Calu3 (cell line): ENCODE results near the gene NYAP2. TPM values are rescaled to one million over a fixed set of nuclear protein-coding genes. Genes with fewer than 3 reads are reported as not detected.

Experiments
- BruUV-seq: library from RNA; stranded (reverse); fragments of 400-500 nt; replicated peaks from 2 replicates; lab custom pipeline; 2021; lab: Mats Ljungman, UMichigan
- CTCF ChIA-PET: fragments of 300-600 bp; sonication (Branson Sonifier 250); formaldehyde crosslinking; loops from one replicate; lab custom pipeline; 2022; ENCODE audit warnings: antibody characterized with exemption; lab: Charles Lee
- DNase-seq: peaks from one replicate; pipeline ENCODE4 v3.0.0; 2022
- H3K27ac Mint-ChIP-seq: one replicate; pipeline ENCODE4 v1.8.0; 2022; ENCODE audit warnings: mixed read lengths; ENCODE audit not compliant: unreplicated experiment
- H3K27me3 Mint-ChIP-seq: one replicate; pipeline ENCODE4 v1.8.0; 2022; ENCODE audit warnings: mixed read lengths; ENCODE audit not compliant: unreplicated experiment
- H3K36me3 Mint-ChIP-seq: one replicate; pipeline ENCODE4 v1.8.0; 2022; ENCODE audit warnings: mild to moderate bottlenecking, moderate library complexity, mixed read lengths; ENCODE audit not compliant: insufficient read depth, unreplicated experiment
- H3K4me1 Mint-ChIP-seq: one replicate; pipeline ENCODE4 v1.8.0; 2022; ENCODE audit warnings: mild to moderate bottlenecking, low read depth, mixed read lengths; ENCODE audit not compliant: unreplicated experiment
- H3K4me3 Mint-ChIP-seq: one replicate; pipeline ENCODE4 v1.8.0; 2022; ENCODE audit warnings: mild to moderate bottlenecking, low read depth, moderate library complexity, mixed read lengths; ENCODE audit not compliant: unreplicated experiment
- H3K9me3 Mint-ChIP-seq: one replicate; pipeline ENCODE4 v1.8.0; 2022; ENCODE audit warnings: low read depth, mixed read lengths; ENCODE audit not compliant: unreplicated experiment
- intact Hi-C: fragments of 100-400 bp; cut with micrococcal nuclease; formaldehyde crosslinking; loops from one replicate; pipeline ENCODE4 v1.10.0; 2022; ENCODE audit not compliant: unreplicated experiment
- total RNA-seq: library from RNA; stranded (reverse); gene quantifications from 2 replicates; pipeline ENCODE4 v1.2.3, GENCODE V29; 2022
- TF ChIP-seq, protein P1 (sequence below): fragments of 200-600 bp; IDR thresholded peaks from one replicate; pipeline ENCODE4 v1.8.0; 2022; ENCODE audit warnings: antibody characterized with exemption; ENCODE audit not compliant: unreplicated experiment

NYAP2 gene
- total RNA-seq, 1 experiment from 2014 or later, result 0.07 TPM

DNA sequence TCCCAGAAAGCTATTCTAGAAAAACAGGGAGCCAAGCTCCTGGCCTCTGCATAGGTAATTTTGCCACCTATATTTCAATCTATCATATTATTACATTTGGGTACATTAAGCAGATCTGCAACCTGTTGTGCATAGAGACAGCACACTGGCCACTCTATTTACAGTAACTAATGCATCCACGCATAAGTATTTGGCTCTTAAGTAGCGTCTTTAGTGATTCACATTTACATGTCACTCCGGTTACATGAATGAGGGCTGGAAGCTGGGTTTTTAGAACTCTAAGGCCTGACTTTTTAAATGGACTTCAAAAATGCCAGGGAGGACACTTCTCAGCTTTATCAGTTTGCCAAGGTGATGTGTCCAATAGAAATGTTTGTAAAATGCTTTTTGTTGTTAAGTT is 97.7 kb downstream of the NYAP2 start:
- Mint-ChIP-seq H3K36me3 (no peaks in the 10 kb centered on the region), H3K9me3 (no peaks in the 10 kb centered on the region), H3K27ac (no peak overlapping the region), H3K4me3 (no peak overlapping the region), H3K4me1 (no peaks in the 10 kb centered on the region), H3K27me3 (no peaks in the 10 kb centered on the region)
- CTCF ChIA-PET, result no interaction called here
- no TSS peak for BruUV-seq
- intact Hi-C loops, result no loop called here
- DNase-seq, result no peak
- TF ChIP-seq, protein P1, sequence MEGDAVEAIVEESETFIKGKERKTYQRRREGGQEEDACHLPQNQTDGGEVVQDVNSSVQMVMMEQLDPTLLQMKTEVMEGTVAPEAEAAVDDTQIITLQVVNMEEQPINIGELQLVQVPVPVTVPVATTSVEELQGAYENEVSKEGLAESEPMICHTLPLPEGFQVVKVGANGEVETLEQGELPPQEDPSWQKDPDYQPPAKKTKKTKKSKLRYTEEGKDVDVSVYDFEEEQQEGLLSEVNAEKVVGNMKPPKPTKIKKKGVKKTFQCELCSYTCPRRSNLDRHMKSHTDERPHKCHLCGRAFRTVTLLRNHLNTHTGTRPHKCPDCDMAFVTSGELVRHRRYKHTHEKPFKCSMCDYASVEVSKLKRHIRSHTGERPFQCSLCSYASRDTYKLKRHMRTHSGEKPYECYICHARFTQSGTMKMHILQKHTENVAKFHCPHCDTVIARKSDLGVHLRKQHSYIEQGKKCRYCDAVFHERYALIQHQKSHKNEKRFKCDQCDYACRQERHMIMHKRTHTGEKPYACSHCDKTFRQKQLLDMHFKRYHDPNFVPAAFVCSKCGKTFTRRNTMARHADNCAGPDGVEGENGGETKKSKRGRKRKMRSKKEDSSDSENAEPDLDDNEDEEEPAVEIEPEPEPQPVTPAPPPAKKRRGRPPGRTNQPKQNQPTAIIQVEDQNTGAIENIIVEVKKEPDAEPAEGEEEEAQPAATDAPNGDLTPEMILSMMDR, result no peak

- TF ChIP-seq, protein P1, result no peak
- no peak overlapping the region for H3K27ac Mint-ChIP-seq
- H3K4me1 Mint-ChIP-seq, result no peaks in the 10 kb centered on the region
- no peaks in the 10 kb centered on the region for H3K36me3 Mint-ChIP-seq
- no TSS peak for BruUV-seq
- H3K9me3 Mint-ChIP-seq, result no peaks in the 10 kb centered on the region
- no peak for DNase-seq
- H3K27me3 Mint-ChIP-seq, result no peaks in the 10 kb centered on the region
- CTCF ChIA-PET, result no interaction called here
- H3K4me3 Mint-ChIP-seq, result no peak overlapping the region
- intact Hi-C loops, result no loop called here
These were observed 101.5 kb downstream of the NYAP2 start for GRCh38 chr2:225501022-225501421.

DNA sequence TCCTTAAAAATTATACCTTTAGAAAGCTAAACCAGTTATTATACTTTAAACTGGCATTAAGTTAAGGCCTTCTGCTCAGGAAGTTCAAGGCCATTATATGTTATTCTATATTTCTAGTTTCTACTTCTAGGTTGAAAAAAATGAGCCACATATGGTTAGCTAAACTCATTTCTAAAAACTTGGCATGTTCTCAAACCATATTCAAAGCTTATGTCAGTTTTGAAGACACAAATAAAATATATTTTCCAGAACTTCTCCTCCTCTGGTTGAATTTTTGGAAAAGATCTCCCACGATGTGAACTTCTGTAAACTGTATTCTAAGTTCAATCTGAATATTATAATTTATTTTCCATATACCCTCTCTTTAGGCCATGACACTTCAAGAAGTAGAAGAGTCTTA is 103.5 kb downstream of the NYAP2 start:
- Mint-ChIP-seq H3K27ac (no peak overlapping the region), H3K9me3 (no peaks in the 10 kb centered on the region), H3K36me3 (no peaks in the 10 kb centered on the region), H3K4me3 (no peak overlapping the region), H3K27me3 (no peaks in the 10 kb centered on the region), H3K4me1 (no peaks in the 10 kb centered on the region)
- intact Hi-C loops, result no loop called here
- BruUV-seq, result no TSS peak
- CTCF ChIA-PET, result no interaction called here
- DNase-seq, result no peak
- TF ChIP-seq, protein P1, result no peak

- Mint-ChIP-seq H3K36me3 (no peaks in the 10 kb centered on the region), H3K27ac (no peak overlapping the region), H3K4me1 (peaks cover 17% of the 10 kb centered on the region), H3K4me3 (no peak overlapping the region), H3K27me3 (peaks cover 25% of the 10 kb centered on the region), H3K9me3 (no peaks in the 10 kb centered on the region)
- TF ChIP-seq, protein P1, result no peak
- CTCF ChIA-PET, result no interaction called here
- no TSS peak for BruUV-seq
- intact Hi-C loops, result loop anchor here (5.0 kb wide), 1 partner anchor 33 kb away; no protein-coding TSS in a partner anchor
- no peak for DNase-seq
These were observed 111.3 kb downstream of the NYAP2 start for GRCh38 chr2:225510796-225511195.
